Thymus (tissue), 11 donors: ENCODE measurements around the gene CMIP. TPM values are rescaled to one million over a fixed set of nuclear protein-coding genes. Genes with fewer than 3 reads are reported as not detected.

Experiments
- DNase-seq, 9 donors: peaks; one replicate each; pipeline ENCODE4 v3.0.0-alpha.2; 2013; ENCODE audit warnings: low spot score in 9 of 9, low read depth in 6 of 9, missing footprints in 1 of 9
- H3K27ac ChIP-seq, 2 donors: one replicate each; pipeline ENCODE4 v1.5.1; 2013; ENCODE audit warnings: control low read depth in 1 of 2, low read depth in 1 of 2, low read length in 1 of 2, mild to moderate bottlenecking in 1 of 2, moderate library complexity in 1 of 2
- H3K27me3 ChIP-seq, 2 donors: one replicate each; pipeline ENCODE4 v1.5.1; 2013; ENCODE audit warnings: low read length in 1 of 2; ENCODE audit not compliant: control insufficient read depth in 2 of 2, insufficient read depth in 1 of 2
- H3K36me3 ChIP-seq, 2 donors: one replicate each; pipeline ENCODE4 v1.5.1; 2013; ENCODE audit warnings: low read length in 1 of 2, mild to moderate bottlenecking in 1 of 2, moderate library complexity in 1 of 2; ENCODE audit not compliant: control insufficient read depth in 2 of 2, insufficient read depth in 2 of 2
- H3K4me1 ChIP-seq, 2 donors: one replicate each; pipeline ENCODE4 v1.5.1; 2013; ENCODE audit warnings: low read length in 2 of 2; ENCODE audit not compliant: control insufficient read depth in 2 of 2, insufficient read depth in 2 of 2
- H3K4me3 ChIP-seq, 2 donors: one replicate each; pipeline ENCODE4 v1.5.1; 2013; ENCODE audit warnings: low read length in 2 of 2, control low read depth in 1 of 2, mild to moderate bottlenecking in 1 of 2
- H3K9me3 ChIP-seq, 2 donors: one replicate each; pipeline ENCODE4 v1.5.1; 2013; ENCODE audit warnings: low read length in 1 of 2, mild to moderate bottlenecking in 1 of 2; ENCODE audit not compliant: control insufficient read depth in 2 of 2, insufficient read depth in 1 of 2
- WGBS: extraction: QIAGEN DNeasy Blood & Tissue Kit; methylation state at CpG from one replicate; pipeline ENCODE4 v1.1.7; 2013; 5-methylcytosine and 5-hydroxymethylcytosine counted together
- polyA plus RNA-seq: library from polyadenylated mRNA; stranded (reverse); fragments of 200-250 nt; gene quantifications from one replicate; pipeline ENCODE4 v1.2.3, GENCODE V29; 2013
- total RNA-seq: library from RNA; stranded (reverse); fragments of 120-200 nt; gene quantifications from one replicate; pipeline ENCODE4 v1.2.4, GENCODE V29; 2013
- donor health status: healthy.

CMIP gene
- total and polyA plus RNA-seq, 2 donors: 5.2 to 19.4 TPM

DNA sequence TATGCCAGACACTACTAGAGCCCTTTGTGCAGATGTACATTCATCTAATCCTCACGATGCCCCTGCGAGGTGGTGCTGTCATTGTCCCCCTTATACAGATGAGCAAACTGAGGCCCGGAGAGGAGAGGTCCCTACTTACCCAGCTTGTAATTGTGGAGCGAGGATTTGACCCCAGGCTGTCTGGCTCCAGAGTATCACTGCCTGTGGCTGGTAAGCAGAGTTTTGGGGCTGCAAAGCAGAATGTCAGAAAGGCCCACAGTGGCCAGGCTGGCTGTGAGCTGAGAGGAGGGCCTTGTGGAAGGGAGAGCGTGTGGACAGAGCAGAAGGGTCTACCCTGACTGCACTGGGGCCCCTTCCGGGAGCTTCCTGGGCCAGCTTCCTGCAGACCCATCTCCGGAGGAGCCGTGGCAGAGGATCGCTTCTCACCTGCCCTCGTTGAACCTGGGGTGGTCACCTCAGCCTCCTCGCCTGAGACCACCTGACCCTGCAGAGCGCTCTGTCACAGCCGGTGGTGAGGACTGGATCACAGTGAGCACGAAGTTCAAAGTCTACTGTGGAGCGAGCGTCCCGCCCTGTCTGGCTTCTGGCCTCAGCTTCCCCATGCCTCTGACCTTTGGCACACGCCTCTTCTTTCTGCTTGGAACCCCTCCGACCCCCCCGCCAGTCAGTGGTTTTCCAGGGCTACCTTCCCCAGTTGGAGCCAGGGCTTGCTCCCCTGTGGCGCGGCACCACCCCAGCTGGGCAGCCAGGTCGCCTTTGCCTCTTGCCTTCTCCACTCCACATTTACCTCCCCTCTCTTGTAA, 12.1 kb downstream of the CMIP start:
- H3K27ac ChIP-seq: no peak overlapping the region
- no peaks in the 10 kb centered on the region for H3K9me3 ChIP-seq
- peaks cover 19 to 48% of the 10 kb centered on the region in 2 donors for H3K4me1 ChIP-seq
- H3K27me3 ChIP-seq: no peaks in the 10 kb centered on the region
- DNase-seq: no peak
- WGBS: 94% methylated on average over 23 of the region's 23 CpGs
- peaks cover 28% of the 10 kb centered on the region in 2 donors for H3K36me3 ChIP-seq
- no peak overlapping the region for H3K4me3 ChIP-seq

DNA sequence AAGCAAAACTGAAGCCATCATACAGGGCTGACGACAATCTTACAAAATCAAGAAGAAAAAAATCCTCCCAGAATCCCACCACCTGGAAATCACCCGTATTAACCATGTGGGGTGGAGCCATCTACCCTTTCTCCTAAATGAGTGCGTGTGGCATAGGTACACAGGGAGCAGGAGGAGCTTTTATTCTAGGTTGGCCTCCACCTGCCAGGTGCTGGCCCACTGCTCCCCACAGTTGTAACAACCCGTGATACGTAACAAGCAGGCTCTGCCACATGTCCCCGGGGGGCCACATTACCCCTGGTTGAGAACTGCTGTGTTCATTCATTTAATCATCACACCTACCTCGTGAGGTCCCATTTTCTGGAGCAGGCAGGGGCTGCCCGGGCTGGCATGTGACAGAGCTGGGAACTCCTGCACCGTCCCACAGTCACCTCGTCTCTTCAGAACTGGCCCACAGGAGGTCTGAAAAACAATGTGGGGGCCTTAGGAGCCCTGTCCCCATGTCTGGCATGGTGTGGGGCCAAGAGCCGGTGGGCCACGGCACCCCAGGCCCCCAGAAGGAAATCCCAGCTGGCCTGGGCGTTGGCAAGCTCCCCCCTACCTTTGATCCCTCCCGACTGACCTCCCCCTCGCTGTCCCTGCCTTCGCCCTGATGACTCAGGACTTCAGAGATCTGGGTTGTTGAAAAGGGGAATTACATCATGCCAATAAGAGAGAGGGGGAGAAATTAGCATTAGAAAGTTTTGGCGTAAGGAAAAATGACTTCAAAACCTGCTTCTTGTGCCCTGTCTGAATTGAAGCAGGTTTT, 12.9 kb downstream of the CMIP start:
- Histone ChIP-seq H3K27ac (no peak overlapping the region), H3K27me3 (no peaks in the 10 kb centered on the region), H3K4me3 (no peak overlapping the region), H3K9me3 (no peaks in the 10 kb centered on the region), H3K4me1 (peaks cover 13 to 40% of the 10 kb centered on the region in 2 donors), H3K36me3 (peaks cover 28% of the 10 kb centered on the region in 2 donors)
- no peak for DNase-seq
- 76% methylated on average over 17 of the region's 17 CpGs for WGBS

DNA sequence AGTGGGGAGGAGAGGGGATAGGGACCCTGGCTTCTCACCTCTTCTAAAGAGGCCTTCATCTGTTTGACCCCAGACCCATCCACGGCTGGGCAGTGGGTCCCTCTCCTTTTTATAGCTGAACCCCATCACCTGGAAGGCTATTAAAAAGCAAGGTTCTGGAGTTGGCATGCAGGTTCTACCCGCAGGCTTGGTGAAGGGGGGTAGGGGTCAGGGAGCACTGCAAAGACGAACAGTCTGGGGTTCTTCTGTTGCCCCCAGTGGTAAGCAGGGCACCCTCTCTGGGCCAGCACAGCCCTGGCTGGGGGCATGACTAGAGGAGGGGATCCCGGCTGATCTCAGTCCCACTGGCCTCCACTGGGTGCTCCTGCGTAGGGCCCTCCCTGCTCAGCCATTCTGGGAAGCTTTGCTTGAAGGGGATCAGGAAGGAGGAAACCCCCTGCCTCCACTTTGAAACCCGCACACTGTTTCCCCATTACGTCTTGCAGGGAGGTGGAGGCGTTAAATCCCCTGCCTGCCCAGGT, 13.6 kb downstream of the CMIP start:
- H3K27me3 ChIP-seq: no peaks in the 10 kb centered on the region
- DNase-seq: no peak
- no peaks in the 10 kb centered on the region for H3K9me3 ChIP-seq
- no peak overlapping the region for H3K4me3 ChIP-seq
- 97% methylated on average over 8 of the region's 8 CpGs for WGBS
- peaks cover 9 to 33% of the 10 kb centered on the region in 2 donors for H3K4me1 ChIP-seq
- H3K27ac ChIP-seq: no peak overlapping the region
- H3K36me3 ChIP-seq: peaks cover 30 to 32% of the 10 kb centered on the region in 2 donors

DNA sequence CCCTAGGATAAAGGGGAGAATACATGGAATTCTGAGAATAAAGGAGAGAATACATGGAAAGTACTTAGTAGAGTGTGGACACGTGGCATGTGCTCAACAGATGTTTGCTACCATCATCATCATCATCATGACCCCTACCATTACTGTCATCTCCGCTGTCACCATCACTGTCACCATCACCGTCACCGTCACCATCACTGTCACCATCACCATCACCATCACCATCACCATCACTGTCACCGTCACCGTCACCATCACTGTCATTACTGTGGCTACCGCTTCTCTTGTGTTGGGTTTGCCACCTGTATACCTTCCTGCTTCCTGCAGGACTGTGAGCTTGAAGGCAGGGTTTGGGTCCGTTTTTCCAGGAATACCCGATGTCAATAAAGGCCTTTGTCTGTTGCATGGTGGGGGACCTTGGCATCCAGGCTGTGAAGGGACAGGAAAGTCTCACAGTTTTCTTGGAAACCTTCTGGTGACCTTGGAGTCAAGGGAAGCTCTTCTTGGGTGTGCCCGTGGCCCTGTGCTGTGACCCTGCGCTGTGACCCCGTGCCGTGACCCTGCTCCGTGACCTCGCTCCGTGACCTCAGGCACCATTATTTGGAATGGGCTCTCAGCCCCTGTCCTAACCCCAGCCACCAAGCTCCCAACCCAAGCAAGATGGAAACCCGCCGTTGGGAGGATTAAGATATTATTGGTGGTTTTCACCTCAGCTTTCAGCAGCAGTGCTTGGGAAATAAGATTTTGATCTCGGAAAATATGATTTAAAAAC, 14.4 kb downstream of the CMIP start:
- H3K36me3 ChIP-seq: peaks cover 27 to 33% of the 10 kb centered on the region in 2 donors
- no peak for DNase-seq
- no peaks in the 10 kb centered on the region for H3K9me3 ChIP-seq
- 94% methylated on average over 19 of the region's 19 CpGs for WGBS
- H3K4me1 ChIP-seq: peaks cover 7 to 27% of the 10 kb centered on the region in 2 donors
- H3K27me3 ChIP-seq: no peaks in the 10 kb centered on the region
- no peak overlapping the region for H3K4me3 ChIP-seq
- no peak overlapping the region for H3K27ac ChIP-seq

DNA sequence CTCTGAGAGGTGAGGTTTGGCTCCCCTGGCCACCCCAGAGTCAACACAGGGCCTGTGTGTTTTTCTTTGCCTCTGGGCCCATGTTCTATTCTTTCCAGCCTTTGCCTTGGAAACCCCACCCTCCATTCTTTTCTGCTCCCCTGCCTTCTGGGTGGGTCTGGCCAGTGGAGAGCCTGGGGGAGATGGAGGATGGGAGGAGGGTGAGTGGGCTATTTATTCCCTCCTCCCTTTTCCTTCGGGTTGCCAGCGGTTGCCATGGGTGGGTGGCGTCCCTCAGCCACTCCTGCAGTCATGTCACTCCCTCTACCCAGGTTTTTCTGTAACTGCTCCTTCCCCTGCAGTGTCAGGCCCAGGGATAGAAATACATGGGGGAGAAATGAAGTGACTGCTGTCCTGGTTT, 15.5 kb downstream of the CMIP start:
- 95% methylated on average over 3 of the region's 3 CpGs for WGBS
- peaks cover 27 to 34% of the 10 kb centered on the region in 2 donors for H3K36me3 ChIP-seq
- no peak for DNase-seq
- no peak overlapping the region for H3K27ac ChIP-seq
- H3K27me3 ChIP-seq: no peaks in the 10 kb centered on the region
- H3K4me3 ChIP-seq: no peak overlapping the region
- peaks cover 7 to 27% of the 10 kb centered on the region in 2 donors for H3K4me1 ChIP-seq
- no peaks in the 10 kb centered on the region for H3K9me3 ChIP-seq

DNA sequence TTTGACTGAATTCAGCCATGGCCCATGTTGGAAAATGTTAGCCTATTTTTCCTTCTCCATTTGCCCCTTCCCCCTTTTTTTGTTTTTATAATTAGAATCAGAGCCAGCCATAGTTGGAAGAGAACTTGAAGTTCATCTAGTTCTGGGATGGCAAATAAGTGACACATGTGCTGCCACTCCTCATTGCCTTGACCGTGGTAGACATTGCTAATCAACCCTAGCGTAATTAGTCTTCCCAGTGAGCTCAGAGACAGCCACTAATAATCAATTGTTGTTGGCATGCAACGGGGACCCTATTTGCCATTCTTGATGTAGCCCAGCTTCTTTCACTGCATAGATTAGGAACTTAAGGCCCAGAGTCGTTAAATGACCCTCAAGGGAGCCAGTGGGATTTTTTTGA, 16.6 kb downstream of the CMIP start:
- WGBS: 98% methylated on average over 4 of the region's 4 CpGs
- DNase-seq: no peak
- H3K36me3 ChIP-seq: peaks cover 19 to 33% of the 10 kb centered on the region in 2 donors
- H3K27me3 ChIP-seq: no peaks in the 10 kb centered on the region
- no peak overlapping the region for H3K27ac ChIP-seq
- no peaks in the 10 kb centered on the region for H3K9me3 ChIP-seq
- peaks cover 7 to 22% of the 10 kb centered on the region in 2 donors for H3K4me1 ChIP-seq
- H3K4me3 ChIP-seq: no peak overlapping the region

DNA sequence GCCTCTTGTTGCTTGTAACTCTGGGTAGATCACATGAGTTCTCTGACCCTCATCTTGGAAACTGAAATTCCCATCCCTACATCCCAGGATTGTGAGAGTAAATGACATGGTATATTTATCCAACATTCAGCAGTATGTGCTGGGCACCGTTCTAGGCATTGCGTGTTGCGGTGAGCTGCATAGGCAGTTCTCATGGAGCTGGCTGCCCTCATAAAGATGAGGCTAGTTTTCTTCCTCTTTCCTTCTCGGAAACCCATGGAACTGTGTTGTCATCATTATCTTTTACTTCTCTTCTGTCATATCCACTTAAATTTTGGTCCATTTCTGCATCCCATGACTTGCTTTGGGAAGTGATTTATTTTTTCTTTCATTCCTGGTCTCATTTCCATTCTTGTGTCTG, 17.2 kb downstream of the CMIP start:
- DNase-seq: no peak
- Histone ChIP-seq H3K36me3 (peaks cover 16 to 29% of the 10 kb centered on the region in 2 donors), H3K9me3 (no peaks in the 10 kb centered on the region), H3K4me1 (peaks cover 7 to 27% of the 10 kb centered on the region in 2 donors), H3K4me3 (no peak overlapping the region), H3K27ac (no peak overlapping the region), H3K27me3 (no peaks in the 10 kb centered on the region)
- 95% methylated on average over 4 of the region's 4 CpGs for WGBS

DNA sequence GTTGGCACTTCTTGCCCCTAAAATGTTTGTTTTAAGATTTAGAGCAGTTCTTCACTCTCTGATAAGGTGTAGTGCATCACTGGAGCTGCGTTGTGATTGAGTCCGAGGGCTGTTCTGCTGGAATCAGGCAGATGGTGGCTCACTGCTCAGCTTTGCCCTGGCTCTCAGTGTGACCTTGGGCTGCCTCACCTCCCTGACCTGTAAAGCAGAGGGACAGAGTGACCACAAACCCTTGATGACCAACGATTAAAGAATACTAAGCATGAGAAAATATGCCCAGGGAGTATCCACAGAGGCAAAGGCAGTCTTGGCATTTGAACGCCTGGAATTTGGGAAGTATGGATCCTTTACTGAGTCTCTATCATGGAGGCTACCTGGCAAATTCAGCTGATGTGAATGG, 18.1 kb downstream of the CMIP start:
- no peak for DNase-seq
- Histone ChIP-seq H3K9me3 (no peaks in the 10 kb centered on the region), H3K4me3 (no peak overlapping the region), H3K36me3 (peaks cover 12 to 22% of the 10 kb centered on the region in 2 donors), H3K27me3 (no peaks in the 10 kb centered on the region), H3K27ac (no peak overlapping the region), H3K4me1 (peaks cover 7 to 32% of the 10 kb centered on the region in 2 donors)
- 94% methylated on average over 4 of the region's 4 CpGs for WGBS
